Thoracic aorta (tissue), 2 donors: ENCODE data around the gene HEPACAM2. TPM values are rescaled to one million over a fixed set of nuclear protein-coding genes. Genes with fewer than 3 reads are reported as not detected.

ENCODE experiments used
- ATAC-seq: fragments of 150-250 bp; one replicate; pipeline ENCODE4 v1.8.0; 2017; ENCODE audit warnings: low read depth; ENCODE audit not compliant: insufficient number of reproducible peaks, low FRiP score
- DNase-seq: peaks from one replicate; pipeline ENCODE4 v3.0.0-alpha.2; 2020; ENCODE audit warnings: low spot score
- H3K27ac ChIP-seq, 2 donors: fragments of 200-600 bp; sonication (generic); 1 replicate in 1 of 2; 2 replicates in 1 of 2; pipeline ENCODE4 v1.5.1; 2016; ENCODE audit warnings: mild to moderate bottlenecking in 2 of 2, moderate library complexity in 2 of 2
- H3K27me3 ChIP-seq: fragments of 200-600 bp; sonication (generic); replicated peaks from 2 replicates; pipeline ENCODE4 v1.6.0; 2016; ENCODE audit warnings: mild to moderate bottlenecking; ENCODE audit not compliant: insufficient read depth
- H3K36me3 ChIP-seq: fragments of 200-600 bp; sonication (generic); one replicate; pipeline ENCODE4 v1.5.1; 2016
- H3K4me1 ChIP-seq, 2 donors: fragments of 200-600 bp; sonication (generic); 1 replicate in 1 of 2; 2 replicates in 1 of 2; pipeline versions ENCODE4 v1.5.1 to v1.6.0; 2016; ENCODE audit warnings: low read depth in 2 of 2, mild to moderate bottlenecking in 1 of 2; ENCODE audit not compliant: control insufficient read depth in 1 of 2
- H3K4me3 ChIP-seq: fragments of 200-600 bp; sonication (generic); 2 replicates; pipeline ENCODE4 v1.5.1; 2016; ENCODE audit warnings: mild to moderate bottlenecking
- H3K9me3 ChIP-seq: fragments of 200-600 bp; sonication (generic); 2 replicates; pipeline ENCODE4 v1.5.1; 2016
- CTCF ChIP-seq: fragments of 200-600 bp; sonication (generic); IDR thresholded peaks from one replicate; pipeline ENCODE4 v1.5.1; 2019; ENCODE audit warnings: antibody characterized with exemption
- total RNA-seq, 2 donors: library from RNA; depleted of rRNA; stranded (reverse); fragments of >200 nt; gene quantifications; one replicate each; pipeline versions ENCODE4 v1.1.0 to v1.2.3, GENCODE V29; 2016

Gene HEPACAM2
- total RNA-seq, 2 donors from 2014 or later, result not detected

GRCh38 chr7:93205046-93205445 is 21.2 kb downstream of the HEPACAM2 start:
- no peaks in the 10 kb centered on the region for H3K9me3 ChIP-seq
- DNase-seq, result no peak
- H3K4me1 ChIP-seq, result no peaks in the 10 kb centered on the region
- no peak overlapping the region for H3K4me3 ChIP-seq
- no peaks in the 10 kb centered on the region for H3K36me3 ChIP-seq
- no peaks in the 10 kb centered on the region for H3K27me3 ChIP-seq
- TF ChIP-seq CTCF, result no peak
- ATAC-seq, result no peak
- no peak overlapping the region for H3K27ac ChIP-seq

GRCh38 chr7:93203496-93203895 is 22.8 kb downstream of the HEPACAM2 start:
- Histone ChIP-seq H3K4me3 (no peak overlapping the region), H3K4me1 (no peaks in the 10 kb centered on the region), H3K9me3 (no peaks in the 10 kb centered on the region), H3K27me3 (no peaks in the 10 kb centered on the region), H3K36me3 (no peaks in the 10 kb centered on the region), H3K27ac (no peak overlapping the region)
- DNase-seq (no peak), ATAC-seq (no peak)
- TF ChIP-seq CTCF, result no peak

- no peaks in the 10 kb centered on the region for H3K27me3 ChIP-seq
- no peaks in the 10 kb centered on the region for H3K4me1 ChIP-seq
- no peak for TF ChIP-seq CTCF
- H3K9me3 ChIP-seq, result no peaks in the 10 kb centered on the region
- ATAC-seq (no peak), DNase-seq (no peak)
- no peaks in the 10 kb centered on the region for H3K36me3 ChIP-seq
- no peak overlapping the region for H3K27ac ChIP-seq
- no peak overlapping the region for H3K4me3 ChIP-seq
Observed at GRCh38 chr7:93202594-93203250, 23.5 kb downstream of the HEPACAM2 start.

DNA sequence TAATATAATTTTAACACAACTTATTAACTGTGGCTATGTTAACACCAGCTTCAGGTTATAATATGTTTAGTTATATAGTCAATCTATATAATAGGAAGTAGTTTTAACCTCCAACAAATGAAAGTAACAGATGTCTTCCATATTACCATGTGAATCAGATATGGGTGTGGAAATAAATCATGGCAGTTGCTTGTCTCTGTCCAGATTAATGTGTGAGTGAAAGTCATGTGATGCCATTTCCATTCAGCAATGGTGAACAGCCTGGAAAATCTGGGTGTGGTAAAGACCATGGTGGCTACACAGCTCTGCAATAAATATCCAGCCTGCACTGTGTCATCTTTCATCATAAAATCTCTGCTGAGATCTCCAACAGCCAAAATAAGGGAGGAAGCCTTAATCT is 27.8 kb downstream of the HEPACAM2 start:
- Histone ChIP-seq H3K4me1 (no peaks in the 10 kb centered on the region), H3K9me3 (no peaks in the 10 kb centered on the region), H3K27me3 (no peaks in the 10 kb centered on the region), H3K27ac (no peak overlapping the region), H3K36me3 (no peaks in the 10 kb centered on the region), H3K4me3 (no peak overlapping the region)
- no peak for DNase-seq
- no peak for TF ChIP-seq CTCF
- no peak for ATAC-seq

GRCh38 chr7:93196336-93196735 is 29.9 kb downstream of the HEPACAM2 start:
- Histone ChIP-seq H3K27me3 (no peaks in the 10 kb centered on the region), H3K4me1 (no peaks in the 10 kb centered on the region), H3K27ac (no peak overlapping the region), H3K4me3 (no peak overlapping the region), H3K9me3 (no peaks in the 10 kb centered on the region), H3K36me3 (no peaks in the 10 kb centered on the region)
- no peak for DNase-seq
- TF ChIP-seq CTCF, result no peak
- no peak for ATAC-seq
